Right lobe of liver (tissue), 4 donors: ENCODE data around the gene HSPBP1.

Experiments
- POLR2A ChIP-seq: fragments of 450-650 bp; IDR thresholded peaks from one replicate; pipeline ENCODE4 v1.6.1; 2017; ENCODE audit warnings: antibody characterized with exemption, mild to moderate bottlenecking
- TF ChIP-seq, protein P1 (sequence below), 4 donors: fragments of 200-600 bp in 3 of 4; fragments of 450-650 bp in 1 of 4; IDR thresholded peaks; one replicate each; pipeline versions ENCODE4 v1.5.1 to v1.8.0; 2016 to 2022; ENCODE audit warnings: antibody characterized with exemption in 4 of 4, mild to moderate bottlenecking in 2 of 4
- donor health status: DM: no; HTN: no; CAD: no.
- donor health status: DM: no; HTN: no; CAD: no.
- donor health status: DM: no; HTN: yes; CAD: no.

DNA sequence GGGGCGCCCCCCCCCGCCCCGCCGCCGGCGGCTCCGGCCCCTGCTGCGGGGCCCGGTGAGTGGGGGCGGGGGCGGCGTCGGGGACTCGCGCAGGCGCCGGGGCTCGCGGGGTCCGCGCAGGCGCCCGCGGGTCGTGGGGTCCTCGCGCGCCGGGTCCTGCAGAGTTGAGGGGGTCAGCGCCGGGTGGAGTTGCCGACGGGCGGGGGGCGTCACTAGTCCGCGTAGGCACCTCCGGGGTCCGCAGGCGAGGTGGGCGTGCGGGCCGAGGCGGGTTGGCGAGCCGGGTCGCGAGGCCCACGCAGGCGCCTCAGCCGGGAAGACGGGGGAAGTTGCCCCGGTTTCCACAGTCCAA lies 21.5 kb downstream of the HSPBP1 start:
- no peak for TF ChIP-seq POLR2A
- TF ChIP-seq, protein P1, sequence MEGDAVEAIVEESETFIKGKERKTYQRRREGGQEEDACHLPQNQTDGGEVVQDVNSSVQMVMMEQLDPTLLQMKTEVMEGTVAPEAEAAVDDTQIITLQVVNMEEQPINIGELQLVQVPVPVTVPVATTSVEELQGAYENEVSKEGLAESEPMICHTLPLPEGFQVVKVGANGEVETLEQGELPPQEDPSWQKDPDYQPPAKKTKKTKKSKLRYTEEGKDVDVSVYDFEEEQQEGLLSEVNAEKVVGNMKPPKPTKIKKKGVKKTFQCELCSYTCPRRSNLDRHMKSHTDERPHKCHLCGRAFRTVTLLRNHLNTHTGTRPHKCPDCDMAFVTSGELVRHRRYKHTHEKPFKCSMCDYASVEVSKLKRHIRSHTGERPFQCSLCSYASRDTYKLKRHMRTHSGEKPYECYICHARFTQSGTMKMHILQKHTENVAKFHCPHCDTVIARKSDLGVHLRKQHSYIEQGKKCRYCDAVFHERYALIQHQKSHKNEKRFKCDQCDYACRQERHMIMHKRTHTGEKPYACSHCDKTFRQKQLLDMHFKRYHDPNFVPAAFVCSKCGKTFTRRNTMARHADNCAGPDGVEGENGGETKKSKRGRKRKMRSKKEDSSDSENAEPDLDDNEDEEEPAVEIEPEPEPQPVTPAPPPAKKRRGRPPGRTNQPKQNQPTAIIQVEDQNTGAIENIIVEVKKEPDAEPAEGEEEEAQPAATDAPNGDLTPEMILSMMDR (IDR thresholded peaks at IDR 0.05): no peak
